HG03196 (cell line): Measurements from ENCODE around the gene GMDS.

ENCODE experiments used
- ATAC-seq: cut with Tn5 transposase; IDR thresholded peaks from one replicate; pipeline ENCODE4 v1.9.1; 2021; ENCODE audit not compliant: unreplicated experiment

Gene GMDS

DNA sequence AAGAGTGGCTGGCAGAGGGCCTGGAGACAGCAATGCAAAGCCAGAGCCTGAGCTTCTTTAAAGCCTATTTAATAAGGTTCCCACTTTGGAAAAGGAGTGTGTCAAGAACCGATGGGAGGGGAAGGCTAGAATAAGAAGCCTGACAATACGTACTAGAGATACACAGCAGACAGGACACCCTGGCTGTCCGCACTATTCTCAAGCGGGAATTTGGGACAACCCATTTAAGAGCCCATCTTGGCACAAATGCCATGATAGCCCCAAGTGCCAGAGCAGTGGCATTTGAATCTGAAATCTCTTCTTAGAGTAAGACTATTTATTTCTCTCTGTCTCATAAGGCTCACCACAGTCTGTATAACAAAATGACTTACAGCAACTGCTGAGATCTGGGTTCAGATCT is 3.1 kb downstream of the GMDS start:
- ATAC-seq = no peak

DNA sequence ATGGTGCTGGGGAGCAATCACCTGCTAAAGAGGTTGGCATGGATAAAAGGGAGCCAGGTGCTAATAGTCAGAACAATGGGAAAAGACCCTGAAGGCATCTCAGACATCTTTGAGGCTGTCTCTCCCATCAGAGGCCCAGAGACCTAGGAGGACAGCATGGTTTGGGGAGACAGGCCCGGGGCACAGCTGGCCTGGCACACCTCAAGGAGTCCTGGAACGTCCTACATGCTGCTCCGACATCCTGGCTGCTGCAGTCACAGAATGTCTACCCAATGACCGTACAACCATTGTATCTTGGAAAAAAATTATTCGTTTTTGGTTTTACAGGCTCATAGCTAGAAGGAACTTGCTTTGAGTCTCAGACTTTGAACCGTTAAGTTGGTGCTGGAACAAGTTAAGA is 4.4 kb downstream of the GMDS start:
- no peak for ATAC-seq

DNA sequence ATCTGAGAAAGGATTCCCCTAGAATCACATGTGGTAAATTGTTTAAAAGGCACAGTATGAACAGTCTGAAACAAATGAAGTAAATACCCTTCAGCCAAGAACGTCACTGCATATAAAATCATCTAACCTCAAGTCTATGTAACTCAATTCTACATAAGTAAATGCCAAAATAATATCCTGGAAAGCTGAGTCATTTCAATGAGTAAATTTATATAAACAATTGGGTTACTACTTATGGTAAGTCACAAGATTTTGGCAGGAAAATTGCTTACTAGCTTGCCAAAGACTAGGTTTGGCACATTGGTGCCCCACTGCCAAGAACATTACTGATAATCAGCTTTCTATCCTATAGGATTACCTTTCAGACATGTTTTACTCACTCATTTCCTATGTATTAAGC is 8.4 kb downstream of the GMDS start:
- ATAC-seq = no peak

DNA sequence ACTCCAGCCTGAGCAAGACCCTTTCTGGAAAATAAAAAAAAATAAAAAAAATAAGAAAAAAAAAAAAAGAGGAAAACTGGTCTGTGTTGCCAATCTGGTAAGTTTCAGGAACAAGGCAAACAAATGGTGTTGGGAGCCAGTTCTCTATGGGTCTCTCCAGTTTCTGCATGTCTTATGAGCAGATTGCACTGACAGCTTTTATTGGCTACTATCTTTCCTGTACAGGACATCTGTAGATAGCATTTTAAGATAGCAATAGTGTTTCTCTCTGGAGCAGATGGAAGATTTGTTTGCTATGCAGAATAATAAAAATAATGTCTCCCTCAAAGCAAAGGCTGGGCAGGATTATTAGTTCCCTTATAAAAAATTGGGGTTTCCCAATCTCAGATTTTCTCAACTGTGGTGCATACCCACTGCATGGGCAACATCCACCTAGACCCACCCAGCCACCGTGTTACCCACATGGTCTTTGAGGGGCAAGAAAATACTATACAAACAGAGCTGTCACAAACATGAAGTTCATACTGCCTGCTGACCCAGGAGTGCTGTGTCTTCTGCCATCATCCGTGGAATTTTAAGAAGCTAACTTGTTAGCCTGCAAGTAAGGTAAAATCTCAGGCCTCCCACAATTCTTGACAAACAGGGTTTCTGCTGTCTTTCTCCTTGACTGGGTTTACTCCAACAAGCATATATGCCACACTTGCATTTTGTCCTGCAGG is 9.5 kb downstream of the GMDS start:
- no peak for ATAC-seq

DNA sequence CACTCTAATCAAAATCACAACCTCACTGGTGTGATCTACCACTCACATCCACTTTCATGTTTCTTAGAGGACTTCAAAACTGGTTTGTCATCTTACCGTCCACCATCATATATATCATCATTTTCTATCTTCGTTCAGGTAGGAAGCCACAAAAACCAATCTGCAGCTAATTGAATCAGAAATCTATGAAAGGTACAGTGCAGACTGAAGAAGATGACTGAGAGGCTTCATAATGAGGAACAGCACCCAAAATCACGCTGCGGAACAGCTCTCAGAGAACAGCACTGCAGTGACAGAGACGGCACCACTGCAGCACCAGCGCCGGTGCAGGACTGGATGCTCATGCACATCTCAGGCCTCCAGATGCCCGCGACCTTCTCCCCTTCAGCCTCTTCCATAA is 13.0 kb downstream of the GMDS start:
- peak; percentile 48 for ATAC-seq

DNA sequence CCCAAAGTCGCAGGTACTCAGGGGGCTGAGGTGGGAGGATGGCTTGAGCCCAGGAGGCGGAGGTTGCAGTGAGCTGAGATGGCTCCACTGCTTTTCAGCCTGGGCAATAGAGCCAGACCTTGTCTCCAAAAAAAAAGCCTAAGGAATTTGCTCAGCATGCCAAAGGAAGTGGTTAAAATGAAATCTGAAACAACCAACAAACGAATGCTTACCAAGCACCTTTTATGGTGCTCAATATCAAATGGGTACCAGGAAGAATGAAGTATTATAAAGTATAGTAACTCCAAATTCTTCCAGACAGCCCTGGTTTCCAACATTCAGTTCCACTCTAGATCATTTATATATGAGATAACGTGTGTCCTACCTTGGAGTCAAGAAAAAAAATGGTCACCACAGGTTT is 14.0 kb downstream of the GMDS start:
- ATAC-seq = no peak

DNA sequence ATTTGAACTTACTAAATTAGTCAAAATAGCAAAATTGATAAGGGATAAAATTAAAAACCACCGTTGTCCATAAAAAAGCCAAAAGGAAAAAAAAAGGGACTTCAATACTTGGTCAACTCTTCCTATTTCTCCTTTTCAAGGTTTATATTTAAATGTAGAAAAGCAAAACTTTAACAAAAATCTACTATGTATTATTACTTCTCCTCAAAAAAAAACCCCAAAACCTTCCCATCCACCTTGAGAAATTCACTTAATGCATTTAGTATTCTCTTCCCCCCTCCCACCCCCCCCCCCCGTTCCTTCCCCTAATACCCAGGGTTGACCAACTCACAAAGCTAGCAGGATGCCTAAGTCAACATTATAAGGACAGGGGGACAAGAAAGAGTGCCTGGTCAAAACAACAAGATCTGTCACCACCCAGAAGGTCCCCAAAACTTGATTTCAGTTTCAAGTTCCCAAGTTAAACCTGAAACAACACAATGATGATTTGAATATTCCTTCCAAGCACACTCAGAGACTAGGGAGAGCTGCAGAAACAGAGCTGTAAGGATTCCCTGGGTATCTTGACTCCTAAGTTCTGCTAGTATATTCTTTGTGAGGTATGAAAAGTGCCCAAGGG is 14.6 kb downstream of the GMDS start:
- ATAC-seq = peak; percentile 60

DNA sequence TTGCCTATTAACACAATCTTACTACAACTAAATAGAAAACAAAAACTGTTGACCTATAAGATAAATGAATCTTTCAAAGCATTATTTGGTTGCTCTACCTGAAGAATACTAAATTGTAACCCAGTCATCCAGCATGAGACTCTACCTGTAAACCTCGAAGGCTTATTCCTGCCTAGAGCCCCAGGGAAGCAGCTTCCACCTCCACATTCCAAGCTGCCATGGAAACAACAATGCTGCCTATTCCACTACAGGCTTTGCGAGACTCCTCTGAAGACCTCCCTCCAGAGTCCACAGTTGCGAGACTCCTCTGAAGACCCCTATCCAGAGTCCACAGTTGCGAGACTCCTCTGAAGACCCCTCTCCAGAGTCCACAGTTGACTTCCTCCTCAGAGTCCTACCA is 15.7 kb downstream of the GMDS start:
- ATAC-seq = no peak

DNA sequence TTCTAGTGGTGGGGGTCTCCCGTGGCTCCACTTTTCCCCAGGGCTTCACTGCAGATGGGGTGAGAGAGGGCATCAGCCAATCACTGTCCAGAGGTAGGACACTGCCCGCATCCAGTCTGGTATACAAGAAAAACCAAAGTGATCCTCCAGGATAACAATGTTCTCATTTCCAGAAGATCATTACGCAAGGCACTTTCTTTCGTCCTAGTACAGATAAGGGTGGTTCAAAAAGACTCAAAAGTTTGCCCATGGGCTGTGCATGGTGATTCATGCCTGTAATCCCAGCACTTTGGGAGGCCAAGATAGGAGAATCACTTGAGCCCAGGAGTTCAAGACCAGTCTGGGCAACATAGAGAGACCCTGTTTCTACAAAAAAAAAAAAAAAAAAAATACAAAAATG is 16.4 kb downstream of the GMDS start:
- ATAC-seq = no peak

DNA sequence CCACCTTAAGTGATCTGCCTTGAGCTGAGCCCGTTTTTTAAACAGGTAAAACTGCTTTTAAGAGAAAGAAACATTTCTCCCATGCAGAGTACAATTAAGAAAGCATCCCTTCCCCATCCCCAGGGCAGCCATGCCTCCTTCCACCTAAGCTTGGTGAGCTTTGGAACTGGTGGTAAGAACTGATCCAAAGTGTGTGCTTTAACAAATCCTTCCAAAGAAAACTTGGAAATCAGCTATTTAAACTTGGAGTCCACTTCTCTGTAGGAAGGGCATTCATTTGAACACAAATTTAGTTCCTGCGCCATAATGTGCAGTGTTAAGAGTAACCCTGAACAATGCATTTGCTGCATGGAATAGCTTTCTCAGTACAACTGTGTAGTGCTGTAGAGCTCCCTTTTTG is 17.0 kb downstream of the GMDS start:
- ATAC-seq = no peak

DNA sequence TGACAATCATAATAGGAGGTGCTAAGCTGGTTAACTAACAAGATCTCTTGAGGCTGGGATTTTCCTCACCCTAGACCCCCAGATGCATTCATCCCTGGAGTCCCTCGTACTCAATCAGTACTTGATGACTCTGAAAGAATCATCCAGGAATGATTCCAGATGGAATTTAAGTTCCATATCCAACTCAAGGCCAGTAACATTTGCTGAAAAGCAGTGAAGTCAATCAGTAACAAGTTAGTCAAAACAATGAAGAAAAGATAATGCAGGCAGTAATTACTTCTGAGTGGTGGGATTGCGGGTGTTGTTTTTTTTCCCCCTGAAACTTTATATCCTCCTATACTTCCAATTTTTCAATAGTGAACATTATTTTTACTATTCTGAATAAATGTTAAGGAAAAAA is 18.6 kb downstream of the GMDS start:
- ATAC-seq = no peak

DNA sequence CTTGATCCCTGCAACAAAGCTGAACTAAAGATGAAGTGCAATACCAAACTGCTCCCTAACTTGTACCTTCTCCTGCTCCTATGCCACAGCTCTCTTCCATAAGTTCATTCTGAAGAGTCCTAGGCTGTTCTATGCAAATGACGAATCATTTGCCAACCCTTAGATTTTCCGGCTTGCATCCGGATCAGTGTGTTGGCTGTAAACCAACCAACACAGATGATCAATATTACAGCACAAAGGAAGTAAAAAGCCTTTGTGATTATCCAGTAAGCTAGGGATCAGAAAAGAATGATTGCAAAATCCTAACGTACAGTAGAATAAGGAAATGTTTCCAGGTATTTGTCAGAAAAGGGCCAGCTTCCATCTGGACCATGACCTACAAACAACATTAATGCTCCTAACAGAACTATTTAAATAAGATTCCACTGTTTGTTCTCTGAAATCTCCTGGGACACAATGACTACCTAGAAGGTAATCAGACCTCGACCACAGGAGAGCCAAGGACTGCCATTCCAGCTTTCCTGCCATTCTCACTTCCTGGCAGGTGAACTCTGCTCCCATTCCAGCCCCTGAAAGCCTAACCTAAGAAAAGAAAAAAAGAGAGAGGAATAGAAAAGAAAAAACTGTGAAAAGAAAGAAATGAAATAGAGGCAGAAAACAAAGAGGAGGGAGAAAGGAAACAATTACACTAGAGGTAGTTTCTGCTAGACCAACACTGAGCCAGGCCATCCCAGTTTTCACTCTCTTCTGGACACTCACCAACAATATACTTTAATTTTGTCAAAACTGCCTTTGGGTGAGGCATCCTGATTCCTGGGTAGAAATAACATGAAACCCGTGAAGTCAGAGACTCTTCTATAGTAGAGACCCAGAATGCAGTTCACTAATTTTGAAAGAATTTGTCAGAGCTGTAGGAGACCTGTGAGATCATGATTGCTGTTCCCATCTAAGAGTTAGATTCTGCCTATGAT is 19.7 kb downstream of the GMDS start:
- no peak for ATAC-seq

DNA sequence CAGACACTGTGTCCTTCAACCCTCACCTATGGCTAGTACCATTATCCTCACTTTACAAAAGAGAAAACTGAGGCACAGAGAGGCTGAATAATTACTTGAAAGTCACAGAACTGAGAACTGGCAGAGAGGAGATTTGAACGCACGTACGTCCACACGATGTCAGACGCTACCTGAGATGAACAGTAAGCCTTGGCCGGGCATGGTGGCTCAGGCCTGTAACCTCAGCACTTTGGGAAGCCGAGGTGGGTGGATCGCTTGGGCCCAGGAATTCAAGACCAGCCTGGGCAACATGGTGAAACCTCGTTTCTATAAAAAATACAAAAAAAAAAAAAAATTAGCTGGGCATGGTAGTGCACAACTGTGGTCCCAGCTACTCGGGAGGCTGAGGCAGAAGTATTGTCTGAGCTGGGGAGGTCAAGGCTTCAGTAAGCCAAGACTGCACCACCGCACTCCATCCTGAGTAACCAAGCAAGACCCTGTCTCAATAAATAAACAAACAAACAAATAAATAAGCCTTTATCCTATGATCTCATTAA is 20.5 kb downstream of the GMDS start:
- no peak for ATAC-seq

DNA sequence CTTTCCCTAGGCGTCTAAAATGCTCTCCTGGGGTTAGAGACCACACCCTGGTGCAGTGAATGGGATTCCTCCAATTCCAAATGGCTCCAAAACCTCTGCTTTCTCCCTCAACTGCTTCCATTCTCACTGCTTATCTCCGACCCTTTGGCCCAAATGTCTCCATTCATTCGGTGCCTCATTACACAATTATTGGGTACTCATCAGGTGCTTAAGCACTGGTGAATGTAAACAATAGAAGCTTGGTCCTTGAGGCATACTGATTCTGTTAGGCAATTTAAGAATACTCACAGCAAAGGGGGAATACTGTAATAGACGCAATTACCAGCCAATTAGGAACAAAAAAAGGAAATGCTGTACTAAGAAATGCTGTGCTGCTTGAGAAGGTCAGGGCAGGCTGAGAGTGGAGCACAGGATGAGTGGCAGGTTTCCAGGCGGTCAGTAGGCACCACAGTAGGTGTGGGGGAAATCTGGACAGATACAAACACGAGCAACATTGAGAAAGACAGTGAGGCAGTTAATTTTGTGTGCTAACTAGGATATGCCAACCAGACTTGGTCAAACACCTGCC is 23.0 kb downstream of the GMDS start:
- ATAC-seq = no peak

DNA sequence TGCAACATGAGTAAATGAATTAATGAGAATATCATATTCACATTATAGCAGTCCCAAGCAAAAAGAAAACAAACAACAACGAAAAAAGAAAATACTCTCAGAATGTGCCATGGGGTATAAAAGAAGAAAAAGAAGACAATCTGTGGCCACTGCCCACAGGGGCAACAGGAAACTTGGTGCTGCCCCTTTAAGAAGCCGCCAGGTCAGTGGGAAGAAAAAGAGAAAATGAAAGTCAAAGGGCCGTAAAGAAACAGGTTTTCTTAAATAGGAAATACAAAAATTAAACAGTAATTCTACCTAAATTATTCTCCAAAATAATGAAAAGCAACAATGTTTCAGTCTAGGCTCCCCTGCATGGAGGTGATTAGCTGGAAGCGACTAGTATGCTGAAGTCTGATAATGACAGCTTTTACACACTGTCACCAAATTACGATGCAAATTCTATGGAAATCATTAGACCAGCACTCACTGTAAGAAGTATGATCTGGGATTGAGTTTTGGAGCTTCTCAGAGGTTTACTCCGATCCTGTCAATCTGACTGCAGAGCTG is 23.6 kb downstream of the GMDS start:
- ATAC-seq = peak; percentile 53

DNA sequence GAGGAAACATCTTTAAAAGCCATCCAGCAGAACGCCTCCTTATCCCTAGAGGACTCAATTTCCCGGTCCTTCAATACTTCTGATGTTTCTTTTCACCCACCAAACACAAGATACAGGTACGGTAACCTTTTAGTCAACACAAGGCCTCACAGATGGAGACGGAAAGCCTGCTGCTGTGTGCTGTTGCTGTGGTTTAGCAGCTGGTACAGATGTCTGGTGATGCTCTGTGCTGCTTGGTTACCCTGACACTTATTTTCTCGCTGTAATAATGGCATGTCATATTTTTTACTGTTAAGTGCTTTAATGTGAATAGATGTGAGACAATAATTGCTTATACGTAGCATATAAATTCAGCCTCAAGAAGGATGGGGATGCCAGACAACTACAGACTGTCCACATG is 25.3 kb downstream of the GMDS start:
- no peak for ATAC-seq

DNA sequence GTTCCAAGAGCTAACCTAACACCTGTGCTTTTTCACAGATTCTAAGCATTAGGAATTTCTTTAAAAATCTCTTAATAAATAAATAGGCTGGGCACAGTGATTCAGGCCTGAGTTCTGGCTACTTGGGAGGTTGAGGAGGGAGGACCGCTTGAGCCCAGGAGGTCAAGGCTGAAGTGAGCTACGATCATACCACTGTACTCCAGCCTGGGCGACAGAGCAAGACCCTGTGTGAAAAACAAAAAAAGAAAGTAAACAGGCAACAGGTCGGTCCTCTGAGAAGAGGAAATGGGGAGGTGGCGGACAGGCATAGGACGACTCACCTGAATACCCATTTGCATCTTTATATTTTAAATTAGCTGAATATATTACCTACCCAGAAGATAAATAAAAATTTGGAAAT is 26.5 kb downstream of the GMDS start:
- no peak for ATAC-seq

DNA sequence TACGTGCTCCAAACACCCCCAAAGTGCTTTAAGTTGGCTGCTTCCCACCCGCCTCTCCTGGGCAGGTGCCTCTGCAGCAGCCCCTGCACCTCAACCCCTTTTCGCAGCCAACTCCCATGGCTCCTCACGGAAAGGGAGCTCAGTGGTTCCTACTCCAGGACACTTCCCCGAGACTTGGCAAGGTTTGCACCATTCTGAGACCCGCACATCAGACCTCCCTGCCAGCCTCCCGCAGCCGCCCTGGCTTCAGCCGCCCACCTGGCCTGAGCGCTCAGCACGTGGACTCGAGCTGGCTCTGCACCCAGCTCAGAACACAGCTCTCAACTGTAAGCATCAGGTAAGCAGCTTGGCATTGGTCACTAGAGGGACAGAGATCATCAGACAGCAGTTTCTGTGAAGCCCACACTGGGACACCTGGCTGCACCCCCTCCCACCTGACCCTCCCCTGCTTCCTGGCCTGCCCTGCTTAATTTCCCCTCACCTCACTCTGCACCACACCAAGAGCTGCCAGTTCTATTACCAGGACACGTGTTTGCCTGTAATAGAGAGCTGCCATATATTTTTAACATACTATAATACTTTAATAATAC is 28.5 kb downstream of the GMDS start:
- ATAC-seq = no peak

DNA sequence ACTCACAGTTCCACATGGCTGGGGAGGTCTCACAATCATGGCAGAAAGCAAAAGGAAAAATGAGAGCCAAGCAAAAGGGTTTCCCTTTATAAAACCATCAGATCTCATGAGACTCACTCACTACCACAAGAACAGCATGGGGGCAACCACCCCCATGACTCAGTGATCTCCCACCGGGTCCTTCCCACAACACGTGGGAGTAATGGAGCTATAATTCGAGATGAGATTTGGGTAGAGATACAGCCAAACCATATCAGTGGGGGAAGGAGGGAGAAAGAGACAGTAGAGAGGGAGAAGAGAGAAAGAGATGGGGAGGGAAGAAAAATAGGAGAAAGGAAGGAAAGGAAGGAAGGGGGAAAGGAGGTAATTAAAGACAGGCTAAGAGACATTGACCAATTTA is 30.1 kb downstream of the GMDS start:
- no peak for ATAC-seq

DNA sequence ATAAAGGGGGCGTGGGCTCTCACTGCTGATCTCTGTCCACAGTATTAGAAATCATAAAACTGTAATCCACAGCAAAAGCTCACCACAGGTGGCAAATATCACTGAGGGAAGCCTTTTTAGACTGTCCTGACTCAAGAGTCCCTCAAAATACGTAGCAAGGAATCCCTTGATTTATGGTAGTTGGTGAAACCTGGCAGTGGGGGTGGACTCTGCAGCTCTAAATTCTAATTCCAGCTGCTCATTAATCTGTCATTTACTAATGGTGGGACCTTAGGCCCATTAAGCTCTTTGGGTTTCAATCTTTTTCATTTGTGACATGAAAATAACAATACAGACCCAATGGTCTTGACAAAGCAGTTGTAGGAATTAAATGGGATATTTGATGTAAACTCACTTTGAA is 32.3 kb downstream of the GMDS start:
- ATAC-seq = no peak
